NCI-H1930 (cell line): ENCODE results near the gene KCNE5.
"Not testable (repeated sequence)": the region's sequence is repeated elsewhere in the genome, so short reads cannot be mapped to it uniquely, and the experiment has no call there.

ENCODE experiments used
- DNase-seq, 2 experiments: peaks; one replicate each; lab custom pipeline; 2025; lab: John Stamatoyannopoulos, UW

KCNE5 gene, protein sequence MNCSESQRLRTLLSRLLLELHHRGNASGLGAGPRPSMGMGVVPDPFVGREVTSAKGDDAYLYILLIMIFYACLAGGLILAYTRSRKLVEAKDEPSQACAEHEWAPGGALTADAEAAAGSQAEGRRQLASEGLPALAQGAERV

DNA sequence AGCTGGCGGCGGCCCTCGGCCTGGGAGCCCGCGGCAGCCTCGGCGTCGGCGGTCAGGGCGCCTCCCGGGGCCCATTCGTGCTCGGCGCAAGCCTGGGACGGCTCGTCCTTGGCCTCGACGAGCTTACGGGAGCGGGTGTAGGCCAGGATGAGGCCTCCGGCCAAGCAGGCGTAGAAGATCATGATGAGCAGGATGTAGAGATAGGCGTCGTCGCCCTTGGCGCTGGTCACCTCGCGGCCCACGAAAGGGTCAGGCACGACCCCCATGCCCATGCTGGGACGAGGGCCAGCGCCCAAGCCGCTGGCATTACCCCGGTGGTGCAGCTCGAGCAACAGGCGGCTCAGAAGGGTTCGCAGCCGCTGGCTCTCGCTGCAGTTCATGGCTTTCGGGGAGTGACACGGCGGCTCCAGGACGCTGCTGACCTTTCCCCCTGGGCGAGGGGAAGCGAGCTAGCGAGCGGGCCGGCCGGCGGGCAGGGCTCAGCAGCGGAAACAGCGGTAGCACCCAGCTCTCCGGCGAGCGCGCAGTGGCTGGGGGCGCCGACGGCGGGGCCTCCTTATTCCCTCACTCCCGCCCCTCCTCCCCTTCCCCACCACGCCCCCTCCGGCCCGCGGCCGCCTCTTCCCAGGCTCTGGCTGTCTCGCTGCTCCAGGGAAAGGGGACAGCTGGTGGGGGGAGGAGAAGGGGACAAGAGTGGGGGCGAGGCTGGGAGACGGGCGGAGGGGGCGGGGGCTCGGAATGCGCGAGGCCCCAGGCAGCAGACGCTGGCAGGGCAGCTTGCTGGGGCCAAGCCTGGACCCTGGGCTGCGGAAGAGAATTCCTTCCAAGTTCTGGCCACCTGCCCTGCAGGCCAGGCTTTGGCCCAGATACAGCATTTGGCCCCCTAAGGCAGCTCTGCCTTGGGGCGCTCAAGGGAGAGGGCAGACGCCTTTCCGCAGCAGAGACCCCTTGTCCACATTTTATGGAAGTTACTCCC is at the start of gene KCNE5:
KCNE5 (minus strand) TSS at position 532 of the 976 bp plus-strand sequence; CDS start at position 380, 152 bp downstream.
- DNase-seq = no peak

DNA sequence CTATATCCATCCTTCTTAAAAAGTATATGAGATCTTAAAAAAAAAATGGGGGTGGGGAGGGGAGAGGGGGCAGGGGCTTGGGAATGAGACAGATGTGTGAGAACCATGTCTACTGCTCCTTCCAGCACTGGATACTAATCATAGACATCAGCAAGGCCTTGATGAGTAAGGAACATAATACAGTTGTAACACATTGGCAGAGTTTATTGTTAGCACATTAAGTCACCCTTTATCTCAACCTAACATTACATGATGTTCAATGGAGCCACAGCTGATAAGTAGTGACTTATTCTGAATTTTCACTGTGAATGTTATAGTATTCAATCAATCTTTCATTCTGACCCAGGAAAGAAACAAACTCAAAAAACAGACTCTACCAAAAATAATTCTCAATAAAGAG is 47.3 kb upstream of the KCNE5 start:
- no peak for DNase-seq

DNA sequence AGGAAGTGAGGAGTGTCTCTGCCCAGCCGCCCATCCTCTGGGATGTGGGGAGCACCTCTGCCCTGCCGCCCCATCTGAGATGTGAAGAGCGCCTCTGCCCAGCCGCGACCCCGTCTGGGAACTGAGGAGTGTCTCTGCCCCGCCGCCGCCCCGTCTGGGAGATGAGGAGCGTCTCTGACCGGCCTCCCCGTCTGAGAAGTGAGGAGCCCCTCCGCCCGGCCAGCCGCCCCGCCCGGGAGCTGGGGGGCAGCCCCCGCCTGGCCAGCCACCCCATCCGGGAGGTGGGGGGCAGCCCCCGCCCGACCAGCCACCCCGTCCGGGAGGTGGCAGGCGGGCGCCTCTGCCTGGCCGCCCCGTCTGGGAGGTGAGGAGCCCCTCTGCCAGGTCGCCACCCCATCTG is 46.2 kb upstream of the KCNE5 start:
- not testable (repeated sequence) for DNase-seq

DNA sequence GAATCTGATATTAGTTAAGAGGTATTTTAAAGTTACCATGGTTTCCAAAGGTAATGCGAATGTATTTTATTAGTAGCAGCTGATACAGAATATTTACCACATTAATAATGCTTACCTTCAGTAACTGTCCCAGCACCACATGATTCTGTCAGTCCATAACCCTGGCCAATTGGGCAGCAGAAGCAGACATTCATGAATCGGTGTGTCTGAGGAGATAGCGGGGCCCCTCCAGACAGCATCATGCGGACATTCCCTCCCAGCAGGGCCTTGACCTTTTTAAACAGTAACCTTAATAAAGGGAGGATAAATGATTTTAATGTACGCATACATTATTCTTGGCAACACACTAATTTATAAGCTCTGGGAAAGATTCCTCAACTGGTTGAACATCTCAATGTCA is 43.0 kb upstream of the KCNE5 start:
- no peak for DNase-seq

DNA sequence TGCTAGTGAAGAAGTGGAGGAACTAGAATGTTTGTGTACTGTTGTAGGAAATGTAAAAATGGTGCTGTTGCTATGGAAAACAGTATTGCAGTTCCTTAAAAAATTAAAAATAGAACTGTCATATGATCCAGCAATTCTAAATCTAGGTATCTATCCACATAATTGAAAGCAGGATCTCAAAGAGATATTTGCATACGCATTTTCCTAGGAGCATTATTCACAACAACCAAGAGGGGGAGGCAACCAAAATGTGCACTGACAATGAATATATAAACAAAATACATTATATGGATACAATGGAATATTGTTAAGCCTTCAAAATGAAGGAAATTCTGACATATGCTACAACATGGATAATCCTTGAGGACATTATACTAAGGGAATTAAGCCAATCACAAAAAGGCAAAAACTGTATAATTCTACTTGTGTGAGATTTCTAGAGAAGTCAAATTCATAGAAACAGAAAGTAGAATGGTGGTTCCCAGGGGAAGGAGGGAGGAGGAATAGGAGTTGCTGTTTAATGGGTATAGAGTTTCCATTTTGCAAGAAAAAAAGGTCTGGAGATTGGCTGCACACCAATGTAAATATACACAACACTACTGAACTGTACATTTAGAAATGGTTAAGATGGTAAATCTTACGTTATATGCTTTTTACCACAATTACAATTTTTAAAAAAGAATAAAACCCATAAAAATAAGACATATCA is 35.6 kb upstream of the KCNE5 start:
- no peak for DNase-seq

DNA sequence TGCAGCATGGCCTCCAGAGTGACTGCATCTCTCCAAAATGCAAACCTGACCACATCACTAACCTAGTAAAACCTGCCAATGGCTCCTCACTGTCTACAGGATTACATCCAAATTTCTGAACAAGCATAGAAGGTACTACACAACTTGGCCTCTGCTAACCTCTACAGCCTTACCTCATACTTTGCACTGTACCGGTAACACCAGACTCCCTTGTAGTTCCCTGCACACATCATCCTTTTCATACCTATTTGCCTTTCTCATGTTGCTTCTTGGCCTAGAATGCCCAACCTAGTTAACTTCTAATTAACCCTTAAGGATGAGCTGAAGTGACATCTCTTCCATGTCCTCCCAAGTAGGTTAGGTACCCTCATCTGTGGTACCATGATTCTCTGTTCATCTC is 33.4 kb upstream of the KCNE5 start:
- DNase-seq = no peak

DNA sequence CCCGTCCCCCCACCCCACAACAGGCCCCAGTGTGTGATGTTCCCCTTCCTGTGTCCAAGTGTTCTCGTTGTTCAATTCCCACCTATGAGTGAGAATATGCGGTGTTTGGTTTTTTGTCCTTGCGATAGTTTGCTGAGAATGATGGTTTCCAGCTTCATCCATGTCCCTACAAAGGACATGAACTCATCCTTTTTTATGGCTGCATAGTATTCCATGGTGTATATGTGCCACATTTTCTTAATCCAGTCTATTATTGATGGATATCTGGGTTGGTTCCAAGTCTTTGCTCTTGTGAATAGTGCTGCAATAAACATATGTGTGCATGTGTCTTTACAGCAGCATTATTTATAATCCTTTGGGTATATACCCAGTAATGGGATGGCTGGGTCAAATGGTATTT is 32.4 kb upstream of the KCNE5 start:
- not testable (repeated sequence) for DNase-seq

DNA sequence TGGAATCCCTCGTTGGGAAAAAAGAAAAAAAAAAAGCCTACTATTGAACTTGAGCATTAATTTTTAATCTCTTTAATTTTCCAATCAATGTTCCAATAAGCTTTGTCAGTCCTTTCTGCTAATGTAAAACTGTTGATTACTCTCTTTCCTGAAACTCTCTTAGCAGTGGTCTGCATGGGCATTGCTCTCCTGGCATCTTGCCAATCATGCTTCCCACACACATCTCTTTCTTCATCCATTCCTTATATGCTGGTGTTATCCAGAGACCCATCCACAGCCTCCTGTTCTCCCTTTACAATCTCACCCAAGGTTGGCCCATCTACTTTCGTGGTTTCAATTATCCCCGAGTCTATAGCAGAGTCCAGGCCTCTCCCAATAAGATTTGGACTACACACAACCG is 31.8 kb upstream of the KCNE5 start:
- no peak for DNase-seq

DNA sequence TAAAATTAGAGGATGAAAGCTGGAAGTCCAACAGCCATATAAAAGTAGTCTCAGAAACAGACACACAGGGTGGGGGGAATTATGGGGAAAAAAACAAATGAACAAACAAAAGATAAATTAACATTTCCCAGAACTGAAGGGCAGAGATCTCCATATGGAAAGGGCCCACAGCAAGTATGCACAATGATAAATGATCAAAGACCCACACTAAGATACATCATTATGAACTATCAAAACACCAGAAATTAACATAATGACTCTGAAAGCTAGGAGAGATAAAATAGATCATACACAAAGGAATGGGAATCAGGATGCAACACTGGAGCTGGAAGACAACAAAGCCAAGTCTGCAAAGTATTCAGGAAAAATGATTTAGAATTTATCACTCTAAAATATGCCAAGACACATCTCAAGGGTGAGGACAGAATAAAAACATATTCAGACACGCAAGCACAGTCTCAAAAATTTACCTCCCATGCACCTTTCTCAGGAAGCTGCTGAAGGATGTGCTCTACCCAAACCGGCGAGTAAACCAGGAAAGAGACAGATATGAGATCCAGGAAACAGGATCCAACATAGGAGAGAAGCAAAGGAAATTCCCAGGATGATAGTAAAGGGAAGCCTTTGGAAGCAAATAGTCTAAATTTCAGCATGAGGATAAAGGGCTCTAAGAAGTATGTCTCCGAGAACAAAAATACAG is 30.7 kb upstream of the KCNE5 start:
- DNase-seq = no peak

DNA sequence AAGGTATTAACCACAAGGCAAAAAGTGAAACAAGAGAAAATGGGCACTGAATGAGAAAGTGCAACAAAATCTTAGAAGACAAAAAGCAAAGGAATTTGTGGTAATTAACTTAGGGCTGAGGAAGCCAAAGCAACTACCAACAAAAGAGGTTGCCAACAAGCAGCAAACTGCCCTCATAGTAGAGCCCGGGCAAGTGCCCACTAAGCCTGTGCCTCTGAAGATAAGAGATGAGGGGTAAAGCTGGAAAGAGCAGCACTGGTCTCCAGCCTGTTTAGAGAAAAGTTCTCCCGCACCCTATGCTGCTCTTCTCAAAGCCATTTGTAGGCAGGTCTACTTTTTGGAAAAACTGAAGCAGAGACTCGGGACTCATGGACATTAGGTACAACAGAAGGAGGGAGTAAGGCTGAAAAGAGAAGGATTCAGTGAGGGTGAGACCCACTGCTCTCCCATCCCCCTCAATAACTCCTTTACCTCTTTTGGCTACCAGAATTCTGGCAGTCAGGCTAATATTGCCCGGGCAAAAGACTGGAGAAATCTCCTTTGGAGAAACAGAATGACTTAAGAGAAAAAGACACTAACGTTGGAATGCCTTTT is 29.6 kb upstream of the KCNE5 start:
- no peak for DNase-seq

DNA sequence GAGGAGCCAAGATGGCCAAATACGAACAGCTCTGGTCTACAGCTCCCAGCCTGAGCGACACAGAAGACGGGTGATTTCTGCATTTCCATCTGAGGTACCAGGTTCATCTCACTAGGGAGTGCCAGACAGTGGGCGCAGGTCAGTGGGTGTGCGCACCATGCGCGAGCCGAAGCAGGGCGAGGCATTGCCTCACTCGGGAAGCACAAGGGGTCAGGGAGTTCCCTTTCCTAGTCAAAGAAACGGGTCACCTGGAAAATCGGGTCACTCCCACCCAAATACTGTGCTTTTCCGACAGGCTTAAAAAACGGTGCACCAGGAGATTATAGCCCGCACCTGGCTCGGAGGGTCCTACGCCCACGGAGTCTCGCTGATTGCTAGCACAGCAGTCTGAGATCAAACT is 19.7 kb upstream of the KCNE5 start:
- not testable (repeated sequence) for DNase-seq

DNA sequence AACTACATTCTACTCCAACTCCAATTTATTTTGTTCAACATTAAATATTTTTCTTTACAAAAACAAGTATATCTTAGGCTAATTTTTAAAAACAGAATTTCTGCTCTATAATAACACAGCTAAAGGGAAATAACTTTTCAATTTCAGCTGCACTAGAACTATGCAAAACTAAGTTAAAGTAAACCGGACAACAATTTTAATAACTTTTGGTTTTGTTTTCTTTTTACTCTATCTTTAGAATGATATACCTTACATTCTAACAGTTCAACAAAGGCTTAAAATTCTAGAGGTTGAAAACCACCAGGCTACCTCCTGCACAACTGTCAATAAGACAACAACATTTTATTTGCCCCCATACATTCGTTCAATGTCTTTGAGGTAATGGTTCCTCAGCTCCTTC is 18.7 kb upstream of the KCNE5 start:
- no peak for DNase-seq

DNA sequence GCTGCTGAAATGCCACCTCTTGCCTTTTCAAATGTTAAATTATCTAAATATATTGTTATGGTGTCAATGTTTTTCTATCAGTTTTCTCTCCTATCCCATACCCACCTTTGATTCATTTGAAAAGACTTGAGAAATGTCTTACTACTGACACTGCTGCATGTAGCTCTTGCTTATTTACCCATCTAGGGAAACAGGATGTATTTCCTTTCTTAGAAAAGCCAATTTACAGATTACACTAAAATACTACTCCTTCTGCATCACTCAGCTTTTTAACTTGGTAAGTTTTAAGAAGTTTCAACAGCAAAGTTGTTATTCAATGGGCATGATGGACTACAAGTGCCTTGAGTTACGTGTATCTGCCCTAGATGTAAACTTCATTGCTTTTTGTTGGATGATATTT is 13.2 kb upstream of the KCNE5 start:
- DNase-seq = no peak

DNA sequence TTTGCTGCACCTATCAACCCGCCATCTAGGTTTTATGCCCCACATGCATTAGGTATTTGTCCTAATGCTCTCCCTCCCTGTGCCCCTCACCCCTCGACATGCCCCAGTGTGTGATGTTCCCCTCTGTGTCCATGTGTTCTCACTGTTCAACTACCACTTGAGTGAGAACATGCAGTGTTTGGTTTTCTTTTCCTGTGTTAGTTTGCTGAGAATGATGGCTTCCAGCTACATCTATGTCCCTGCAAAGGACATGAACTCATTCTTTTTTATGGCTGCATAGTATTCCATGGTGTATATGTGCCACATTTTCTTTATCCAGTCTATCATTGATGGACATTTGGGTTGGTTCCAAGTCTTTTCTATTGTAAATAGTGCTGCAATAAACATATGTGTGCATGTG is 12.5 kb upstream of the KCNE5 start:
- not testable (repeated sequence) for DNase-seq

DNA sequence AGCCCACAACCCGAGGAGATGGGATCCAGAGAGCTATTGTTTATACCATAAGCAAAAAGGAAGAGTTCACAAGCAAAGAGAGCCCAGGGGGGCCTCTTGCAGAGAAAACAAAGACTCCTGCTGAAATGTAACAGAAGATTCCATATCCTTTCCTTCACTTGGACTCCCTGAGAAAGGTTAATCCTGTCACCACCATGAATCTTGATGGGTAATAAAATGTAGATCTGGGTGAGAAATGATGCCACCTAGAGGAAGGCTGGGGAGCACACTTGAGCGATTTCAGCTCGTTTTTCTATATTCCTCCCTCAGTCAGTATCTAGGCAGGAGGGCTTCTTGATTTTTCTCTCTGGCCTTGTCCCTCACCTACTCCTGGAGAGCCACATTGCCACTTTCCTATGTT is 10.2 kb upstream of the KCNE5 start:
- DNase-seq = no peak

DNA sequence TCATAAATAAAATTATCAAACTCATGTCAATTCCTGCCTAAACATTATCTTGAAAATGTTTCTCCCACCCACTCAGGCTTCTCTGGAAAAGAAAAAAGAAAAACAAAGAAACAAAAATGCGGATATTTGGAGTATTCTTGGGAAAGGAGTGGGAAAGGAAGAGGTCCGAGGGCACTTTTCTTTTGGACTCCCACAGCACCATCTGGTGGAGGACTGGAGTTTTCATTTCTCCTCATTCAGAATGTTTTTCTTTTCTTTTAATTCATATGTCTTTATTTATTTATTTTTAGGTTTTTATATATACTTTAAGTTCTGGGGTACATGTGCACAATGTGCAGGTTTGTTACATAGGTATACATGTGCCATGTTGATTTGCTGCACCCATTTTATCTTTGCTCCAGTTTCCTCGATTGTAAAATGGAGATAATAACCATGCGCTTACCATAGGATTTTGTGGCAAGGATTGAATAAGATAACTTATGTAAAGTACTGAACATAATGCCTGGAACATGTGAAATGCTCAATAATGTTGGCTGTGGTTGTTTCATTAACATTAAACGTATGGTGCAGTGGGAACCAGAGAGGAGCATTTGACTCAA is 8.0 kb upstream of the KCNE5 start:
- no peak for DNase-seq

DNA sequence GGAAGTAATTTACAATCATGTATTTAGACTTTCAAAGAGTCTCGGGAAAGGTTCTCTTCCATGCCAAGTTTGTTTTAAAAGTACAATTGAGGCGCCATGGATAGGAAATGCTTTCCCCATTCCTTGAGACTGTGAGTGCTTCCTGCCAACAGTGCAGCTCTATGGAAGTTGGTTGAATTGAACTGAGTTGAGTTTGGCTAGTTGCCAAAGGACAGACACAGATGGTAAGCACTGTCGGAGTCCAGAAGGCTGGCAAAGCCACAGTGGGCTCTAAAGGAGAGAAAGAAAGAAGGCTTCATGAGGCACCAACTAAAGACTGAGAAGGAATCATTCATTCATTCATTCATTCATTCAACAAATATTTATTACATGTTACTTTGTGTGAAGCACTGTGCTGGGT is 4.3 kb upstream of the KCNE5 start:
- DNase-seq = no peak

DNA sequence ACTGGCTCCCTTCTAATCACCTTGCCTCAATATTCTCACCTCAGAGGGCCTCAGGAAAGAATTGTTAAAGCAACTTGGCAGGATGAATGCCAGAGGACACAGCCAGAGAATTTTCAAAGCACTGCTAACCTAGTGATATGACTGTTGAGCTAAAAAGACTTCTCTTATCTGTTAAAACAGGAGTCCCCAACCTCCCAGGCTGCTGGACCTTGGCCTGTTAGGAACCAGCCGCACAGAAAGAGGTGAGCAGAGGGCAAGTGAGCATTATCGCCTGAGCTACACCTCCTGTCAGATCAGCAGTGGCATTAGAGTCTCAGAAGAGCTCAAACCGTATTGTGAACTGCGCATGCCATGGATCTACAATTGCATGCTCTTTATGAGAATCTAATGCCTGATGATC is 1.7 kb upstream of the KCNE5 start:
- DNase-seq = no peak

DNA sequence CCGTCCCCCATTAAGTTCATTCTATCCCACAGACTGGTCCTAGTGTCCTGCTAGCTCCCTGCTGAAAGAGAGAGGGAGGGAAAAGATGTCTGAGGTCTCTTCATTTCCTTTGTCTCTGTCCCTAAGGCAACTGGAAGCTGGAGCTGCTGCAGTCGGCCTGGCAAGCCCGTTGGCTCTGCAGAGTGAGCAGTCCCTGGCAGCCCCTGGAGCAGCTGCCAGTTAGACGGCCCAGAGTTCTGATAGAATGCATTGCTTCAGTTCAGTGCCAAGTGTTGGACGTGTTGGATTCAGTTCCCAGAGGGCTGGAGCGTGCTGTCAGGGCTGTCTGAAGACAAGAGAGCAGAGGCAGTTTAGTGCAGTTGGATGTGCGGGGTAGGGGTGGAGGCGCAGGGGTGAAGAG is 975 bp downstream of the KCNE5 start:
- no peak for DNase-seq

DNA sequence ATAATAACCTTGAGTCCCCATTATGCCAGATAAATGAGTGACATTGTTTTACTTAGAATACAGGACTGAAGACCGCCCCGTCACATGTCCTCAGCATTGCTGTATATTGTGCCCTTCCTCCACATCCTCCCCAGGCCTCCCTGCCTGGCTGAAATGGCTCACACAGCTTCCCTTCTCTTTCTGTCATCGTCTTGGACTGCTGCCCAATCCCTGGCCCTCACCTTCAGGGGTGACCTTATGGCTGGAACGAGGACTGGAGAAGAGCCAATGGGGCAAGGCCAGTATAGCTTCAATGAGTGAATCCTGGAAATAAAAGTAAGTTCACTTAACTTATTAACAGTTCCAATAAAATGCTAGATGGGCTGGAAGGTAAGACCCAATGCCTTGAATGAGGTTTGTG is 2.7 kb downstream of the KCNE5 start:
- DNase-seq = no peak

DNA sequence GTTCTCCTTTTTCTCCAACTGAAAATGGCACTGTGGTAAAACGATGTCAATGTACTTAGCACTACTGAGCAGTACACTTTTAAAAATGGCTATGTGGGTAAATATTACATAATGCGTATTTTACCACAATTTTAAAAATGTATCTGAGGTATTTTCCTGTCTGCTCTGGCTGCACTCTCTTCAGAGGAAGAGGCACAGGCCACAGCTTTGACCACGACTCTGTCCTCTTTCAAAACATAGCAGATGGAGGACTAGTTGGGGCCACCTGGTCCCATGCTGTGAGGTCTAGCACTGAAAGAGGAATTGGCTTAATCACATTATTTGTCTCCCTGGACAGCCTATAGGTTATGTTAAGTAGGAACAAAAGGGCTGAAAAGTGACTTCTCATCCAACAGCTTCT is 5.2 kb downstream of the KCNE5 start:
- DNase-seq = no peak

DNA sequence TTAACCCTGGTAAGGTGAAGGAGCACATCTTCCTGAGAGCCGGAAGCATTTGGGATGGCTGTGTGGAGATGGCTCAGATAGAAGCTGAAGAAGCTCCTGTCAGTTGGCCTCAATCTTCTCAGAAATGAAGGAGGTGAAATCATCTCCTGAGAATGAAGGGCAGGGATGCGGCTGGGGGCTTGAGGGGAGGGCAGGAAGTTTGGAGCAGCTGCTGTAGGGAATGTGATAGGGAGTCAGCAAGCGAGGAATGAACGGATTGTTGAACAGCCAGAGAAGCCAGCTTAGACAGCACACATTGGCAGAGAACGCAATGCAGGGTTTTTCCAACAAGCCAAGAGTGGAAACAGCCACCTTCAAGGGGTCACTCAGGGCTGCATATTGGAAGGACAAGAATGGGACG is 10.0 kb downstream of the KCNE5 start:
- DNase-seq = no peak
